HG02642 (cell line): ENCODE data around the gene EP300.

Experiments used
- ATAC-seq: cut with Tn5 transposase; IDR thresholded peaks from one replicate; pipeline ENCODE4 v1.9.1; 2021; ENCODE audit warnings: mild to moderate bottlenecking; ENCODE audit not compliant: unreplicated experiment, poor library complexity

Gene EP300

GRCh38 chr22:41198027-41198580 is 105.7 kb downstream of the EP300 start:
- ATAC-seq, result no peak

GRCh38 chr22:41201141-41201540 is 108.7 kb downstream of the EP300 start:
- ATAC-seq, result no peak

GRCh38 chr22:41203118-41203517 is 110.7 kb downstream of the EP300 start:
- ATAC-seq, result no peak

- no peak for ATAC-seq
These were observed 111.7 kb downstream of the EP300 start for GRCh38 chr22:41204066-41204465.

- ATAC-seq, result peak; percentile 96
These were observed 112.9 kb downstream of the EP300 start, which contains the start of gene L3MBTL2 for GRCh38 chr22:41204992-41205900. Gene L3MBTL2 (plus strand): TSS chr22:41205312. CDS start chr22:41205363, 51 bp downstream.

GRCh38 chr22:41206719-41207118 is 114.3 kb downstream of the EP300 start:
- ATAC-seq, result no peak

- no peak for ATAC-seq
These were observed 123.0 kb downstream of the EP300 start for GRCh38 chr22:41215409-41215808.

- no peak for ATAC-seq
These were observed 123.5 kb downstream of the EP300 start for GRCh38 chr22:41215926-41216325.

GRCh38 chr22:41216984-41217383 is 124.6 kb downstream of the EP300 start:
- ATAC-seq, result no peak

GRCh38 chr22:41217553-41218157 is 125.3 kb downstream of the EP300 start:
- ATAC-seq, result no peak

GRCh38 chr22:41222846-41223507 is 130.6 kb downstream of the EP300 start:
- no peak for ATAC-seq

GRCh38 chr22:41223535-41223934 is 131.1 kb downstream of the EP300 start:
- ATAC-seq, result no peak

GRCh38 chr22:41226723-41227655 is 134.6 kb downstream of the EP300 start:
- ATAC-seq, result no peak

GRCh38 chr22:41229215-41229614 is 136.8 kb downstream of the EP300 start:
- no peak for ATAC-seq
